C4-2B (cell line): ENCODE measurements around the gene DBH.

Source experiments
- ZFX ChIP-seq: fragments of 450-650 bp; IDR thresholded peaks from 2 replicates; pipeline ENCODE4 v1.6.1; 2017
- TF ChIP-seq, protein P1 (sequence below): fragments of 450-650 bp; conservative IDR thresholded peaks from 2 replicates; pipeline ENCODE4 v1.5.1; 2017; ENCODE audit warnings: mild to moderate bottlenecking

DNA sequence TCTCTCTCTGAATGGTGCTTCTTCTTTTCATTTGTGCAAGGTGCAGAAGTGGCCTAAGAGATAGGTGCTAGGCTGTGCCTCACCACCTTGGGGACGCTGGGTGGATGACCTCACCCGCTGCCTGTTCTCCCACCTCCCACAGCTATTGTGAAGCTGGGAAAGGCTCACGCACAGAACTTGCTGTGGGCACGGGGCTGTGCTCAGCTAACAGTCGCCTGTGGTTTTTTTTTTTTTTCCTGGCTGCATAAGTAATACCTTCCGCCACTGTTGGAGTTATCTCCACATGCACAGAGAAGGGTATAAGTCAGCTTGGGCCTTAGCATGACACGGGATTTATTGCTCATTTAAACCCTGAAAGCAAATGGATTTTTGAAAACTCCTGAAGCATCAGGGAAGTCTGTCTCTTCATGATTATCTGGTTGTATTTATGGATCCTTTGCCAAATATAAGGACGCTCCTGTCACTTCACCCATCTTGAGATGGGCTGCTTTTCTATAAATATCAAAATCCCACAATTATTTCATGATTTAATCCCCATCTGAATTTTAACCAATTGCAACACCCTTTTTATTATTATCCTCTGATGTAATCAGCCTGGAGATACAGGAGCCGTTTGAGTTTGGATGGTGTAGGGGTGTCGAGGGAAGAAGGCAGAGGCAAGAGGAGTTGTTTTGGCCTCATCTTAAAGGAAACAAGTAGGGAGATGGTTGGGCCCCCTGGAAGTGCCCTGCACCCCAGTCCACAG, 9.0 kb downstream of the DBH start:
- TF ChIP-seq, protein P1, sequence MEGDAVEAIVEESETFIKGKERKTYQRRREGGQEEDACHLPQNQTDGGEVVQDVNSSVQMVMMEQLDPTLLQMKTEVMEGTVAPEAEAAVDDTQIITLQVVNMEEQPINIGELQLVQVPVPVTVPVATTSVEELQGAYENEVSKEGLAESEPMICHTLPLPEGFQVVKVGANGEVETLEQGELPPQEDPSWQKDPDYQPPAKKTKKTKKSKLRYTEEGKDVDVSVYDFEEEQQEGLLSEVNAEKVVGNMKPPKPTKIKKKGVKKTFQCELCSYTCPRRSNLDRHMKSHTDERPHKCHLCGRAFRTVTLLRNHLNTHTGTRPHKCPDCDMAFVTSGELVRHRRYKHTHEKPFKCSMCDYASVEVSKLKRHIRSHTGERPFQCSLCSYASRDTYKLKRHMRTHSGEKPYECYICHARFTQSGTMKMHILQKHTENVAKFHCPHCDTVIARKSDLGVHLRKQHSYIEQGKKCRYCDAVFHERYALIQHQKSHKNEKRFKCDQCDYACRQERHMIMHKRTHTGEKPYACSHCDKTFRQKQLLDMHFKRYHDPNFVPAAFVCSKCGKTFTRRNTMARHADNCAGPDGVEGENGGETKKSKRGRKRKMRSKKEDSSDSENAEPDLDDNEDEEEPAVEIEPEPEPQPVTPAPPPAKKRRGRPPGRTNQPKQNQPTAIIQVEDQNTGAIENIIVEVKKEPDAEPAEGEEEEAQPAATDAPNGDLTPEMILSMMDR: no peak
- TF ChIP-seq ZFX: no peak
